Pancreas (tissue), 10 donors: ENCODE results near the gene SNAP25. TPM values are rescaled to one million over a fixed set of nuclear protein-coding genes. Genes with fewer than 3 reads are reported as not detected.

Experiments
- ATAC-seq, 4 donors: fragments of 200-7000 bp; cut with Tn5 transposase; one replicate each; pipeline versions ENCODE4 v1.8.0 to v1.9.1; 2020; ENCODE audit warnings: mild to moderate bottlenecking in 4 of 4, moderate library complexity in 4 of 4
- DNase-seq, 6 donors: peaks; one replicate each; pipeline ENCODE4 v3.0.0-alpha.2; 2020
- FAIRE-seq: peaks from 2 replicates; lab custom pipeline; 2012; peaks lifted over from hg19 to GRCh38; lab: Jason Lieb, UNC
- H3K27ac ChIP-seq, 4 donors: fragments of 200-600 bp; sonication (generic); 1 replicate in 3 of 4; 2 replicates in 1 of 4; pipeline versions ENCODE4 v1.5.0 to v1.8.0; 2020
- H3K27me3 ChIP-seq, 4 donors: fragments of 200-600 bp; one replicate each; pipeline ENCODE4 v1.8.0; 2021
- H3K36me3 ChIP-seq, 3 donors: fragments of 200-600 bp; sonication (generic) in 1 of 3; one replicate each; pipeline versions ENCODE4 v1.5.0 to v1.8.0; 2020 to 2021
- H3K4me1 ChIP-seq, 3 donors: fragments of 200-600 bp; one replicate each; pipeline ENCODE4 v1.8.0; 2021
- H3K4me3 ChIP-seq, 4 donors: fragments of 200-600 bp; sonication (generic) in 2 of 4; one replicate each; pipeline versions ENCODE4 v1.5.0 to v1.8.0; 2020 to 2021
- H3K9me3 ChIP-seq, 4 donors: fragments of 200-600 bp; one replicate each; pipeline ENCODE4 v1.8.0; 2021
- CTCF ChIP-seq, 4 donors: fragments of 200-600 bp; sonication (generic) in 3 of 4; IDR thresholded peaks; one replicate each; pipeline versions ENCODE4 v1.5.0 to v1.8.0; 2021; ENCODE audit warnings: antibody characterized with exemption in 4 of 4
- WGBS, 2 donors: extraction: QIAGEN DNeasy Blood & Tissue Kit; methylation state at CpG; one replicate each; pipeline ENCODE4 v1.1.7; 2013; 5-methylcytosine and 5-hydroxymethylcytosine counted together
- intact Hi-C, 3 donors: fragments of 100-400 bp; cut with DNase I; formaldehyde crosslinking; loops; one replicate each; pipeline versions ENCODE4 v1.11.1 to v1.14.2; 2022
- polyA plus RNA-seq, 2 donors: library from polyadenylated mRNA; stranded (reverse); fragments of 200-250 nt; gene quantifications; one replicate each; pipeline ENCODE4 v1.2.3, GENCODE V29; 2013
- total RNA-seq, 6 donors: library from RNA; stranded (reverse); fragmentation: NEBNext Ultra II Directional in 4 of 6; extraction: Animal tissue kit (Norgen Biotek cat#: 25700) in 4 of 6; gene quantifications; one replicate each; pipeline versions ENCODE4 v1.2.1 to v1.2.4, GENCODE V29; 2021 to 2023
- donor health status: healthy with polysubstance abuse.
- donor health status: DM: no; HTN: no; CAD: no; lungs with moderate emphysema.
- donor health status: DM: no; HTN: no; CAD: no.
- donor health status: control.
- donor health status: control.
- donor health status: Bipolar disorder and iron deficiency.
- donor health status: DM: yes; HTN: yes; CAD: no.
- donor health status: DM: no; HTN: no; CAD: no.
- donor health status: DM: no; HTN: no; CAD: no.
- donor health status: DM: yes; HTN: yes; CAD: no.

Gene SNAP25
- total and polyA plus RNA-seq, 8 donors, result 0.95 to 50.3 (median 4.5) TPM

- no peaks in the 10 kb centered on the region for H3K27me3 ChIP-seq
- WGBS, 2 donors, result 74 to 84% methylated on average over 10 of the region's 10 CpGs
- no peak for TF ChIP-seq CTCF (IDR thresholded peaks at IDR 0.05)
- H3K27ac ChIP-seq, result no peak overlapping the region
- no peak for DNase-seq
- H3K9me3 ChIP-seq, result no peaks in the 10 kb centered on the region
- no peaks in the 10 kb centered on the region for H3K36me3 ChIP-seq
- no peaks in the 10 kb centered on the region for H3K4me1 ChIP-seq
- ATAC-seq, result no peak
- H3K4me3 ChIP-seq, result no peak overlapping the region
- FAIRE-seq, result no peak
- intact Hi-C loops, result no loop called here
These were observed 18.2 kb downstream of the SNAP25 start for GRCh38 chr20:10236540-10237533.

DNA sequence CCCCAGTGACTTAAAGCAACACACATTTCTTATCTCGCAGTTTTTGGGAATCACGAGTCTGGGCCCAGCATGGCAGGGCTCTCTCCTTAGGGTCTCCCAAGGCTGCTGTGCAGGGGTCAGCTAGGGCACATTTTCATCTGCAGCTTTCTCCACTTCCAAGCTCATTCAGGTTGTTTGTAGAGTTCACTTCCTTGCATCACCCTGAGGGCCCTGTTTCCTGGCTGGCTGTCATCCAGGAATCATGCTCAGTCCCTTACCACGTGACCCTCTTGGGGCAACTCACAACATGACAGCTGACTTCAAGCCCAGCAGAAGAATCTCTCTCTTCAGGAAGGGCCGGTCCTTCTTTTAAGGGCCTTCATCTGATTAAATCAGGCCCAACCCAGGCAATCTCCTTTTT lies 21.3 kb downstream of the SNAP25 start:
- H3K27me3 ChIP-seq, result no peaks in the 10 kb centered on the region
- H3K9me3 ChIP-seq, result no peaks in the 10 kb centered on the region
- no peak for FAIRE-seq
- peak in 3 of 4 donors; percentile 74 to 80 (median 75) for ATAC-seq
- WGBS, 2 donors, result 52 to 59% methylated on average over 4 of the region's 4 CpGs
- no peaks in the 10 kb centered on the region for H3K4me1 ChIP-seq
- no peak overlapping the region for H3K27ac ChIP-seq
- H3K36me3 ChIP-seq, result no peaks in the 10 kb centered on the region
- intact Hi-C loops, result no loop called here
- no peak for TF ChIP-seq CTCF (IDR thresholded peaks at IDR 0.05)
- DNase-seq, result peak in 5 of 6 donors; percentile 16 to 49 (median 36)
- H3K4me3 ChIP-seq, result no peak overlapping the region

GRCh38 chr20:10240655-10241054 lies 22.0 kb downstream of the SNAP25 start:
- intact Hi-C loops, result no loop called here
- FAIRE-seq, result no peak
- 91 to 93% methylated on average over 8 of the region's 8 CpGs for WGBS, 2 donors

GRCh38 chr20:10242166-10242565 lies 23.5 kb downstream of the SNAP25 start:
- Histone ChIP-seq H3K27me3 (no peaks in the 10 kb centered on the region), H3K4me3 (no peak overlapping the region), H3K9me3 (no peaks in the 10 kb centered on the region), H3K27ac (no peak overlapping the region), H3K4me1 (no peaks in the 10 kb centered on the region), H3K36me3 (no peaks in the 10 kb centered on the region)
- ATAC-seq (peak; percentile 45 to 78 (median 61)), FAIRE-seq (no peak), DNase-seq (peak in 3 of 6 donors; percentile 25 to 41 (median 26))
- no peak for TF ChIP-seq CTCF (IDR thresholded peaks at IDR 0.05)
- whole genome bisulfite sequencing, 2 donors, result 52 to 73% methylated on average over 2 of the region's 2 CpGs
- intact Hi-C loops, result no loop called here

More at GRCh38 chr20:10240655-10241054, 22.0 kb downstream of the SNAP25 start:
- no peak overlapping the region for H3K4me3 ChIP-seq
- ATAC-seq, result no peak
- no peaks in the 10 kb centered on the region for H3K9me3 ChIP-seq
- no peaks in the 10 kb centered on the region for H3K36me3 ChIP-seq
- no peak for DNase-seq
- H3K27me3 ChIP-seq, result no peaks in the 10 kb centered on the region
- H3K4me1 ChIP-seq, result no peaks in the 10 kb centered on the region
- H3K27ac ChIP-seq, result no peak overlapping the region
- no peak for TF ChIP-seq CTCF (IDR thresholded peaks at IDR 0.05)

DNA sequence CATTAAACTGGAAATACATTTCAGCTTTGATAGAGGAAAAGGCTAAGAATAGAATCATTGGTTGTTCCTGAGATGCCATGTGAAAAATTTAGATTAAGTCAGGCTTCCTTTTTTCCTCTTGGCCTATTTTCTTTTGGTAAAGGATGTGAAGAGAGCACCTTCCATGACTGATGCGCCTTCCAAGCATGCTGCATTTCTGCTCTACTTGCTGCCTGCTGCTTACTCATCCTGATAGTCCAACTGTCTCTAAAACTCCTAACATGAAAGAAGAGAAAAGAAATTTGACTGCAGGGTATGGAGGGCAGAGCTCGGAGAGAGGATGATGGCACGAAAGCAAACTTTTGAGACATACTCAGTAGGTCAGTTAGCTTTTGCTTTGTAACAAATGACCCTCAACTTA lies 28.8 kb downstream of the SNAP25 start:
- no peak for DNase-seq
- WGBS, 2 donors, result 85 to 99% methylated on average over 3 of the region's 3 CpGs
- no peaks in the 10 kb centered on the region for H3K27me3 ChIP-seq
- no peak for ATAC-seq
- H3K4me1 ChIP-seq, result no peaks in the 10 kb centered on the region
- FAIRE-seq, result no peak
- intact Hi-C loops, result no loop called here
- no peak for TF ChIP-seq CTCF (IDR thresholded peaks at IDR 0.05)
- no peaks in the 10 kb centered on the region for H3K9me3 ChIP-seq
- H3K4me3 ChIP-seq, result no peak overlapping the region
- H3K27ac ChIP-seq, result no peak overlapping the region
- H3K36me3 ChIP-seq, result no peaks in the 10 kb centered on the region
